Uterus (tissue), 4 donors: Measurements from ENCODE around the gene COL13A1. TPM values are rescaled to one million over a fixed set of nuclear protein-coding genes. Genes with fewer than 3 reads are reported as not detected.

Experiments
- DNase-seq, 2 donors: peaks; one replicate each; pipeline ENCODE4 v3.0.0-alpha.2; 2019 to 2020
- H3K27ac ChIP-seq, 2 donors: fragments of 200-600 bp; sonication (generic); 1 replicate in 1 of 2; 2 replicates in 1 of 2; pipeline ENCODE4 v1.5.1; 2016 to 2018
- H3K27me3 ChIP-seq, 2 donors: fragments of 200-600 bp; sonication (generic); one replicate each; pipeline ENCODE4 v1.5.1; 2018 to 2019; ENCODE audit warnings: control low read depth in 1 of 2
- H3K36me3 ChIP-seq, 2 donors: fragments of 200-600 bp; sonication (generic); one replicate each; pipeline ENCODE4 v1.5.1; 2019; ENCODE audit warnings: control low read depth in 1 of 2
- H3K4me1 ChIP-seq, 2 donors: fragments of 200-600 bp; sonication (generic); one replicate each; pipeline ENCODE4 v1.5.1; 2018 to 2019; ENCODE audit warnings: control low read depth in 1 of 2
- H3K4me3 ChIP-seq, 2 donors: fragments of 200-600 bp; sonication (generic); 1 replicate in 1 of 2; 2 replicates in 1 of 2; pipeline ENCODE4 v1.5.1; 2018 to 2019; ENCODE audit warnings: mild to moderate bottlenecking in 1 of 2
- H3K9me3 ChIP-seq, 2 donors: fragments of 200-600 bp; sonication (generic); one replicate each; pipeline ENCODE4 v1.5.1; 2019; ENCODE audit warnings: control low read depth in 1 of 2
- POLR2A ChIP-seq, 2 donors: fragments of 450-650 bp; IDR thresholded peaks; one replicate each; pipeline ENCODE4 v1.6.1; 2016; ENCODE audit warnings: antibody characterized with exemption in 2 of 2, mild to moderate bottlenecking in 1 of 2, moderate library complexity in 1 of 2
- intact Hi-C: fragments of 100-400 bp; cut with DNase I; formaldehyde crosslinking; loops from one replicate; pipeline ENCODE4 v1.15.1; 2023; ENCODE audit warnings: low total_unique reads
- total RNA-seq, 4 donors: library from RNA; depleted of rRNA in 3 of 4; stranded (reverse); fragments of >200 nt in 3 of 4; gene quantifications; one replicate each; pipeline versions ENCODE4 v1.1.0 to v1.2.4, GENCODE V29; 2014 to 2023
- TF ChIP-seq, protein P1 (sequence below), 4 experiments: fragments of 200-600 bp in 2 of 4; fragments of 450-650 bp in 2 of 4; sonication (generic) in 2 of 4; IDR thresholded peaks; one replicate each; pipeline ENCODE4 v1.5.1; 2016 to 2019; ENCODE audit warnings: antibody characterized with exemption in 4 of 4, mild to moderate bottlenecking in 2 of 4, moderate library complexity in 1 of 4
- donor health status: DM: yes; HTN: yes; CAD: no.

COL13A1 gene
- total RNA-seq, 4 donors from 2014 or later = 2.1 to 13.9 (median 3.6) TPM; not detected in 1

DNA sequence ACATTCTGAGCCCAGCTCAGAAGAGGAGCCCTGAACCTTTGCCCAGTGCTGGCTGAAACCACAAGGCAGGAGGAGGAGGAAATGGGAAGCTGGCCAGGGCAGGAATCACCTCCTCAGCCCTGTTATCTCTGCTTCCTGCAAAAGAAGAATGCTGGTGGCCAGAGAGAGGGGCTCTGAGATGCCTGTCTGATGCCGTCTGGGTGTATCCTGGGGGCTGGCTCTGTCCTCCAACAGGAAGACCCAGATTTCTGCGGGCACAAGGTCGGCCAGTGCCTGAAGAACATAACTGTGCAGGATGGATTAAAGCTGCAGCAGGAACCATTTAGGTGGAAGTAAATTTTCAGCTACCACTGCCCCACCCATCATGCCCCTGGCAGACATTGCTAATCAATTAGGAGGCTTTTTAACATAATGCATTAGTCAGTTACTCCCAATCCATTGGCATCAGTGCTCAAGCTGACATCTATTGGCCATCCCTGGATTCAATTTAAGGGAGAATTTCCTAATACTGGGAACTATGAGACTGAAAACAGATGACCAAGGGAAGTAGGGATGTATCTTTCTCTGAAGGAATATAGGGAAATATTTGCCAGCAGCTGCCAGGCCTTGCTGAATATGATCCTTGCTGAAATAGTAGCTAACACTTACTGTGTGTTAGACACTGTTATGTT, 67.7 kb downstream of the COL13A1 start:
- Histone ChIP-seq H3K4me3 (no peak overlapping the region), H3K27ac (no peak overlapping the region), H3K4me1 (no peaks in the 10 kb centered on the region), H3K27me3 (no peaks in the 10 kb centered on the region), H3K9me3 (no peaks in the 10 kb centered on the region), H3K36me3 (no peaks in the 10 kb centered on the region)
- intact Hi-C loops = no loop called here
- no peak for DNase-seq
- TF ChIP-seq, protein P1, sequence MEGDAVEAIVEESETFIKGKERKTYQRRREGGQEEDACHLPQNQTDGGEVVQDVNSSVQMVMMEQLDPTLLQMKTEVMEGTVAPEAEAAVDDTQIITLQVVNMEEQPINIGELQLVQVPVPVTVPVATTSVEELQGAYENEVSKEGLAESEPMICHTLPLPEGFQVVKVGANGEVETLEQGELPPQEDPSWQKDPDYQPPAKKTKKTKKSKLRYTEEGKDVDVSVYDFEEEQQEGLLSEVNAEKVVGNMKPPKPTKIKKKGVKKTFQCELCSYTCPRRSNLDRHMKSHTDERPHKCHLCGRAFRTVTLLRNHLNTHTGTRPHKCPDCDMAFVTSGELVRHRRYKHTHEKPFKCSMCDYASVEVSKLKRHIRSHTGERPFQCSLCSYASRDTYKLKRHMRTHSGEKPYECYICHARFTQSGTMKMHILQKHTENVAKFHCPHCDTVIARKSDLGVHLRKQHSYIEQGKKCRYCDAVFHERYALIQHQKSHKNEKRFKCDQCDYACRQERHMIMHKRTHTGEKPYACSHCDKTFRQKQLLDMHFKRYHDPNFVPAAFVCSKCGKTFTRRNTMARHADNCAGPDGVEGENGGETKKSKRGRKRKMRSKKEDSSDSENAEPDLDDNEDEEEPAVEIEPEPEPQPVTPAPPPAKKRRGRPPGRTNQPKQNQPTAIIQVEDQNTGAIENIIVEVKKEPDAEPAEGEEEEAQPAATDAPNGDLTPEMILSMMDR (IDR thresholded peaks at IDR 0.05) = no peak
- no peak for TF ChIP-seq POLR2A (IDR thresholded peaks at IDR 0.05)

DNA sequence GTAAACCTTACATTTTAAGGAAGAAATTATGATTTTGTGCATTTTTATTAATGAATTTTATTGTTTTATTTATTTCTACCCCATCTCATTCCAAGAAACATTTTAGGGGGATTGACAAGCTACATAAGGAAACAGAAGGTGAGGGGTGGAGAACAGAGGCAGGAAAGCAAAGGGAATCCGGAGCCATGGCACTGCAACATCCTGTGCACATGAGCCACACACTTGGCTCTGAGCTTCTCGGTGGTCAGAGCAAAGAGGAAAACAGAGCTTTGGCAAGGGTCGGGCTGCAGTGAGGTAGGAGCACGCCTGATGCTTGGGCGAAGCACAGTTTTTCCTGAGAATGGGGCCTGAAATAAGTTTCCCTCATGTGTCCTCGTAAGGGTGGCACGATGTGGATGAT, 68.9 kb downstream of the COL13A1 start:
- intact Hi-C loops = no loop called here
- TF ChIP-seq POLR2A (IDR thresholded peaks at IDR 0.05) = no peak
- TF ChIP-seq, protein P1 (IDR thresholded peaks at IDR 0.05) = no peak
- H3K9me3 ChIP-seq = no peaks in the 10 kb centered on the region
- H3K4me3 ChIP-seq = no peak overlapping the region
- DNase-seq = no peak
- no peaks in the 10 kb centered on the region for H3K27me3 ChIP-seq
- H3K4me1 ChIP-seq = no peaks in the 10 kb centered on the region
- no peaks in the 10 kb centered on the region for H3K36me3 ChIP-seq
- no peak overlapping the region for H3K27ac ChIP-seq

DNA sequence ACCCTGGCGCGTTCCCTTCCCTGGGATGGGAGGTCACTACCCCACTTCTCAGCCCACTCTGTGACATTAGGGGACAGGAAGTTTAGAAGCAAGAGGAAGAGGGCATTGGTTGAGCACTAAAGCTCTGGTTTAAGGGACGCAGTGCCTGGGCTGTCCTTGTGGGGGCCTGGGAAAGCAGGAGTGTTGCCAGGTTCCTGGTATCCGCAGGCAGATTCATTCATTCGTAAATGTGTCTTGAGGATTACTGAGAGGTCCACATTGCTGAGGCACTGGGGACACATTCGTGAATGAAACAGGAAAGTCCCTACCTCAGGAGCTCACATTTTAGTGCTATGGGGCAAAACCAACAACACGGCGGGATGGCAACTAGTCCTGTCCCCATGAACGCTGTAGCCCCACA, 69.4 kb downstream of the COL13A1 start:
- intact Hi-C loops = no loop called here
- TF ChIP-seq POLR2A (IDR thresholded peaks at IDR 0.05) = no peak
- TF ChIP-seq, protein P1 (IDR thresholded peaks at IDR 0.05) = no peak
- no peak for DNase-seq
- H3K27me3 ChIP-seq = no peaks in the 10 kb centered on the region
- H3K4me3 ChIP-seq = no peak overlapping the region
- H3K36me3 ChIP-seq = no peaks in the 10 kb centered on the region
- no peaks in the 10 kb centered on the region for H3K9me3 ChIP-seq
- H3K4me1 ChIP-seq = no peaks in the 10 kb centered on the region
- H3K27ac ChIP-seq = no peak overlapping the region

DNA sequence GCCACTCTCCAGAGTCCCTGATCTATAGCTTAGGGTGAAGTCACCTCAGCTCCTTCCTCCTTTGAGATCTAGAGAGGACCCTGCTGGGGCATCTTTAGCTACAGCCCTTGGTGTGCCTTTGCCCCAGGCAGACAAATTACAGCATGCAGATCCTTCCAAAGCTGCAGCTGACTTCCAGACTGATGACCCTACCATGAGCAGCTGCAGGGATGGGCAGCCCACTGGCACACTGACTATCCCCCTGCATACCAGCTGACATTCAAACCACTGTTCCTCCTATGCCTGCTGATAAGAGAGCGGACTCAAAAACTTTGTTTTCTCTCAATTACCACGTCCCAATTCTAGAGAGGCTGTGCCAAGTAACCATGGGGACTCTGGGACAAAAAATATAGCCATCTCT, 70.6 kb downstream of the COL13A1 start:
- no peaks in the 10 kb centered on the region for H3K9me3 ChIP-seq
- no peak overlapping the region for H3K4me3 ChIP-seq
- no peak for DNase-seq
- H3K27me3 ChIP-seq = no peaks in the 10 kb centered on the region
- TF ChIP-seq, protein P1 (IDR thresholded peaks at IDR 0.05) = no peak
- TF ChIP-seq POLR2A (IDR thresholded peaks at IDR 0.05) = no peak
- intact Hi-C loops = no loop called here
- H3K27ac ChIP-seq = no peak overlapping the region
- no peaks in the 10 kb centered on the region for H3K4me1 ChIP-seq
- no peaks in the 10 kb centered on the region for H3K36me3 ChIP-seq

DNA sequence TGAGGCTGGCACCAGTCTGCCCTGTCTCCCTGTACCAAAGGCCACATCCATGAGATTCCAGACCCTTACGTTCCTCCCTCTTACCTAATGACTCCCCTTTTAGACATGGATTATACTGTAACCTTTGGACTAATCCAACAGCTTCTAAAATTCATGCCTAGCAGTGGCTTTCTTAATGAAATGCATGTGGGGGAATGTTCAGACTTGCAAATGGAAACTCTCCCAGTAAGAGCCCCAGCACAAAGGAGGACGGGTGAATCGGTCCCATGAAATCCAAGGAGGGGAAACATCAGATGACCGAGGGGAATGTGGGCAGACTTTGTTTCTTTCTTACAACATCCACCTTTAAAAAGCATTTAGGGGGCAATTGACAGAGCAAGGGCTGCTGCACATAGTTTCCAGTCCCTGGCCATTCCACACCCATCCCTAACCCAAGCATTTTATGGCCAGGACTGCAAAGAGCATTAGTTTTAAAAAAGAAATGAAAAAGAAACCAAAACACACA, 71.5 kb downstream of the COL13A1 start:
- Histone ChIP-seq H3K4me1 (no peaks in the 10 kb centered on the region), H3K27me3 (no peaks in the 10 kb centered on the region), H3K27ac (no peak overlapping the region), H3K9me3 (no peaks in the 10 kb centered on the region), H3K36me3 (no peaks in the 10 kb centered on the region), H3K4me3 (no peak overlapping the region)
- intact Hi-C loops = no loop called here
- TF ChIP-seq, protein P1 (IDR thresholded peaks at IDR 0.05) = no peak
- TF ChIP-seq POLR2A (IDR thresholded peaks at IDR 0.05) = no peak
- DNase-seq = no peak
